Stimulated activated CD4-positive, alpha-beta T cell treated with anti-CD3 and anti-CD28 coated beads, Interleukin-12 subunit alpha, Interleukin-12 subunit beta, amount 100 ng/mL, for 4 hours (primary cell): ENCODE data around the gene CNPY2.
A peak's percentile ranks its signal among the peaks of the same experiment; 100 is the strongest.
"Not testable (repeated sequence)": the region's sequence is repeated elsewhere in the genome, so short reads cannot be mapped to it uniquely, and the experiment has no call there.

Experiments used
- DNase-seq: peaks from one replicate; pipeline ENCODE4 v3.0.0-alpha.2; 2020

The CNPY2 gene

DNA sequence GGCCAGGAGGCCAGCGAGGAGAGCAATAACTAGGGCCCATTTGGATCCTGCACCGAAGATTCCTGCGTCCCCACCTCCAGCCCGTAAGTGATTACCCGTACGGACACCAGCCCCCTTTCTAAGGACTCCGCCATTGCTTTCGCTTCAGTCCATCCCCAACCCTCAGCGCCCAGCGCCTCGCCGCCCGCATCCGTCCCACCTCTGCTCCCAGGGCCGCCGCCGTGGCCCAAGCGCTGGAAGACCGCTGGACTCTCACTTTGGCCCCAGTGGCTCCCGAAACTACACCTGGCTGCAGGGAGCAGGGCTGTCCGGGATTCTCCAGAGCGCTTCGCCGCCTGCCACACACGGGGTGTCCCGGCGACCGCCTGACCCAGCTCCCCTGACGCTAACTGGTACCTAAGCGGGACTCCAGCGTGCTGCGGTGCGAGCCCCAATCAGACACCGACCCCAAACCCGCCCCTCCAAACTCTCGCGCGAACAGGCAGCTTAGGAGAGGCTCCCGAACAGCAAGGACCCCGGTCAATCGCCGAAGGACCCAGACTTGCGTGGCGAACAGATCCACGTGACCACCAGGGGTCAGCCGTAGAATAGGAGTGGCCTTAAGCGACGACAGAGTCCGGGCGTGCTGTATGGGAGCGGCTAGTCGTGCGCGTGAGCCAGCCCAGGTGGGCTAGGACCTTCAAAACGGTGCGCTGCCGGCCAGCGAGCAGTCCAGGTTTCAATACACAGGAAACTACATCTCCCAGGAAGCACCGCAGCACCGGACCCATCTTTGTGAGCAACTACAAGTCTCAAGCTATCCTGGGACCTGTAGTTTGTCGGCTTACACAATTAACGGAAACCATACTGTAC is at the start of gene CNPY2:
TSS of gene CNPY2 (minus strand) at position 367 of the 852 bp plus-strand sequence. CDS start 771 bp downstream, outside the sequence.
- peak; percentile 87 for DNase-seq

DNA sequence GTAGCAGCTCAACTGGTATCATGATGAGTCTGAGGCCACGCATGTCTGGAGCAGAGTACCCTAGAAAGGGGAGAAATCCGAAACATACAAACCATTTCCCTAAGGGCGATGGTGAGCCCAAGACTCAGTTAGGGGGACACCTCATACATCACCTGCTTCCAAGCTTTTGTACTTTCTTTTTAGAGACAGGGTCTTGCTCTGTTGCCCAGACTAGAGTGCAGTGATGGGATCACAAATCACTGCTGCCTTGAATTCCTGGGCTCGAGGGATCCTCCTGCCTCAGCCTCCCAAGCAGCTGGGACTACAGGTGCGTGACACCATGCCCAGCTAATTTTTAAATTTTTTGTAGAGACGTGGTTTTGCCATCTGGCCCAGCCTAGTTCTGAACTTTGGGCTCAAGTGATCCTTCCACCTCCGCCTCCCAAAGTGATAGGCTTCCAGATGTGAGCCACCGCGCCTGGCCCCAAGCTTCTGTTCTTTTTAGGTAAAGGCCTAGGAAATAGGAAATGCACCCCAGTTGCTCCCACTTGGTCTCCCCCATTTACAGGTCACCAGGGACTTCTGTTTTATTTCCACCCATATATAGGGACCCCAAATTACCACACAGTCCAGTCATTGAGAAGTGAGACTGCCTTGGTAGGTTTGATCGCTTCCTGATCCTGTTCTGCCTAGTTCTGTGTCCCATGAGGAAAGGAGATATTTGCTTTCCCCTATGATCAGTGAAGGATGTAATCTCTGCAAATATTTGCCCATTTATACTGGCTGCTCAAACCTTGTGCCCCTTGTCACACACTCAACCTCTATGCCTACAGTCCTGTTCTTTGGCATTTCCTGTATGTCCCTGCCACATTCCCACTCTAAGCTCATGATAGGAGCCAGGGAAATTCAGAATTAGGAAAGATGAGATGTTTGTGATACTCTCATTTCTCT is 46.6 kb upstream of the CNPY2 start, which contains the start of gene APOF:
TSS of gene APOF (minus strand) at position 728 of the 930 bp plus-strand sequence. CDS start at position 616, 112 bp downstream.
- DNase-seq, result no peak

DNA sequence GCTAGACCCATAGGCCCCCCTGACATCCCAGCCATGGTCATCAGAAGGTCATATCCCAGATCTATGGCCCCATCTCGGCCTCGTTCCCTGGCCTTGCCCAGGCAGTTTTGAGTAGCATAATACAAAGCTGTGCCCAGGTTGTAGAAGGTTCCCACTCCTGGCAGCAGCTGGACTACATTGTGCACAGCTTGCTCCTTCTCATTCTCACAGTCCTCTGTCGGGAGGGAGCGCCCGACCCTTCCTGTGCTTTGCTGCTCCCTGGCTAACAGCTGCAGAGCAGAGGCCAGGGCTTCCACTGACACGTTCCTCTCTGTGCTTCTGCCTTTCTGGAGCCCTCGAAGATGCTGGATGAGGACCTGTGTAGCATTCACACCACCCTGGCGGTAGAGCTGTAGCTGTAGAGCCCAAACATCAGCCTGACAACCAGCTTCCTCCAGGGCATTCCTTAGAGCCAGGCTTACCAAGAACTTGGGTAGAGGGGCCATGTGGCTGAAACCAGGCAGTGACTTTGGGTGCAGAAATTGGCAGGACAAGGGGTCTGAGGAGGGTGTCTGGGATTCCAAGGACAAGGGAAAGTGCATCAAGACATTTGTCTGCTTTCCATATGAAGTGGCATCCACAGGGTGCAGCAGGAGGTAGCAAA is 45.8 kb upstream of the CNPY2 start:
- no peak for DNase-seq

DNA sequence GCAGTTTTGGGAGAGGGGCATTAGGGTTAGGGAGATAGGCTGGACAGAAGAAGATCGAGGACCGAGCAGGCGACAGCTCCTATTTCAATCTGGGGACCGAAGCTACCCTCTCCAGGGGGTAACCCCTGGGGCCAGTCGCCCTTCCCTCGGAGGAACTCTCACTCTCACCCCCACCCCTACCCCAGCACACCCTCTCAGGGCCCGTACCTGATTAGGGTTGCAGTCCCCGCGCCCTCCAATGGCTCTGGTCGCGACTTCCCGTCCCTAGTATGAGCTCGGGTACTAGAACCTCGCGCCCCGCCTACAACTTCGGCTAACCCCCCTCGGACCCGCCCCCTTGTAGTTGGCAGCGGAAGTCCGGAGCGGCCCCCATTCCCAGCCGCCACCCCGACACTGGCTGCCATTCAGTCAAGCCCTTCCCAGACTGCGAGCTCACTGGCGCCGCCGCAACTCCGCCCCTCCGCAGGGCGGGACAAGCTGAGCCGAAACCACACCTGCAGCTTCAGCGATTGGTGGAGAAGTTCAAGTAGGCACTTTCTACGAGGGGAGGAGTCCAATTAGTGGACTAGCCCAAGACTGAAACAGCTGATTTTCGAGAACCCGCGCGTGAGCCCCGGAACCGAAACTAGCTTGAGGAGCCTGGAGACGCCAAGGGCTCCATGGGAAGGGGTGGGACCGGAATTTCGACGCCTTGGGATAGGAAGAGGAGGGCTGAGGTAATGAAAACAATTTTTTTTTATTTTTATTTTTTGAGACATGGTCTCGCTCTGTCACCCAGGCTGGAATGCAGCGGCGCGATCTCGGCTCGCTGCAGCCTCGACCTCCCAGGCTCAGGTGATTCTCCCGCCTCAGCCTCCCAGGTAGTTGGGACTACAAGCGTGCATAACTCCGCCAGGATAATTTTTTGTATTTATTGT is 44.3 kb upstream of the CNPY2 start, which contains the start of gene STAT2:
TSS of gene STAT2 (minus strand) at position 257 of the 917 bp plus-strand sequence. CDS start 3,536 bp downstream, outside the sequence.
- peak; percentile 97 for DNase-seq

DNA sequence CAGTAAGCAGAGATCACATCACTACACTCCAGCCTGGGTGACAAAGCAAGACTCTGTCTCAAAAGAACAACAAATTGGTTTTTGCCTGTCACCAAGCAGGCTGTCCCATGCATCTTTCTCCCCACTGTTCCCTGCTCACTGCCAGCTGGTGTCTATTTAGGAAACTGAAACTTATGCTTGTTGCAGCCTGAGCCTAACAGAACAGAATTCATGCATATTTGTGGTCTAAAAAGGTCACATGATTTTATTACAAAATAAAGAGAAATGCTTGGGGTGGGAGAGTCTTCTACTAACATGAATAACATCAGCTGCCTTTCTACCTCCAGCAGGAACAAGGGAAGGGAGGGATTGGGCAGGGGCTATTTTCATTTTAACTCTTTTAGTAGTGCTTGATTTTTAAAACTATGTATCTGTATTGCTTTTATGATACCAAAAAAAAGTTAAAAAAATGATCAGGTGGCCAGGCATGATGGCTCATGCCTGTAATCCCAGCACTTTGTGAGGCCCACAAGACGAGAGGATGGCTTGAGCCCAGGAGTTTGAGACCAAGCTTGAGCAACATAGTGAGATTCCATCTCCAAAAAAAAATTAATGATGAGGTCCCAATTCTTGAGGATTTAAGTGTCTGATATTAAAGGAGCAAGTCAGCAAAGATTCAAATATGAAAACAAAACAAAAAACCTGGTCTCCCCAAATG is 43.2 kb upstream of the CNPY2 start:
- no peak for DNase-seq

DNA sequence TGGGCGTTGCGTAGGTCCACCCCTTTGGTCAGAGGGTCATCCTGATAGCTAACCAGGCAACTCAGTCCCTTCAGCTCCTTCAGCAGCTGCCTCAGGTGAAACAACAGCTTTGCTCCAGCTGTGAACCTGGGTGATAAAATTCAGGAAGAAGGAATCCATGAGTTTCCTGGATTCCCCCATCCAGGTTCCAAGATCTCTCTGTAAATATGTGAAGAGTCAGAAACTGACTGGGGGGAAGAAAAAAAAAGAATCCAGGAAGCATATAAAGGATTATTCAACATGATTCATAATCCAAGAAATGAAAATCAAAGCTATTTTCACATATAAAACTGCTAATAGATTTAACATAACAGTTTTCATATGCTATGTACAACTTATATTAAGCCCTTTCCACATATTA is 35.5 kb upstream of the CNPY2 start:
- DNase-seq, result no peak

DNA sequence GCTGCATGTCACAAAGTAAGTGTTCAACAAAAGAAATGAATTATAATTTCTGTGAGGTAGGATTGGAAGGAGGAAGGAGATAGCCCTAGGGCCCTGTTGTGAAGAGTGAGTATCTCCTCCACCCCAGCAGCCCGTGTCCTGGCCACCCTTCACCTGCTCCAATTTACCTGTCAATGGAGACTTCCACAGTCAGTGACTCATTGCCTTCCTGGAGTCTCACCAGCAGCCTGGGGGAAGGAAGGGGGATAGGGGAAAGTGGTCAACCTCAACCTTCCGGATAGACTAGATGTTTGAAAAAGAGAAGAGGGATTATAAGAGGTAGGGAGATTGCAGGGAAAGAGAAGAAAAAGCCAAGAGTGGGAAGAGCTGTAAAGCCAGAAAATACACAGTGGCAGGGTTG is 34.9 kb upstream of the CNPY2 start:
- no peak for DNase-seq

DNA sequence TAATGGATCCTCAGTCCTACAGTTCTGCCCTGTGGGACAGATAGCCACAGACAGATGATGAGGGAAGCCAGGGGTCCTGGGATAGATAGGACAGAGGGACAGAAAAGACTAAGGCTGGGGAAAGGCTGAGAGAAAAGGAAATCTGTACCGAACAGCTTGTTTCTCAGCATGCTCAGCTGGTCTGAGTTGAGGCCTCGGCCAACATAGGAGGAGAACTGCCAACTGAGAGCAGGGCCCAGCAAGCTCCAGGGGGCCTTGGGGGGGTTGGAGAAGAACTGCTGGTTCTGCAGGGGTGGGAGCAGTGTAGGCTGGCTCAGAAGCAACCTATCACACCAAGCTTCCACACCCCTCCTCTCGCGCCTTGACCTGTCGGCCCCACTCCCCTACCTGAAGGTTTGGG is 33.0 kb upstream of the CNPY2 start:
- DNase-seq, result no peak

DNA sequence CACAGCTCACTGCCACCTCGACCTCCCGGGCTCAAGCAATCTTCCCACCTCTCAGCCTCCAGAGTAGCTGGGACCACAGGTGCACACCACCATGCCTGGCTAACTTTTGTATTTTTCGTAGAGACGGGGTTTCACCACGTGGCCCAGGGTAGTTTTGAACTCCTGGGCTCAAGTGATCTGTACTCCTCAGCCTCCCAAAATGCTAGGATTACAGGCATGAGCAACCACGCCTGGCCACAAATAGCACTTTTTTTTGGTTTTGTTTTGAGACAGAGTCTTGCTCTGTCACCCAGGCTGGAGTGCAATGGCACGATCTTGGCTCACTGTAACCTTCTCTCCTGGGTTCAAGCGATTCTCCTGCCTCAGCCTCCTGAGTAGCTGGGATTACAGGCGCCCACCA is 31.5 kb upstream of the CNPY2 start:
- not testable (repeated sequence) for DNase-seq

DNA sequence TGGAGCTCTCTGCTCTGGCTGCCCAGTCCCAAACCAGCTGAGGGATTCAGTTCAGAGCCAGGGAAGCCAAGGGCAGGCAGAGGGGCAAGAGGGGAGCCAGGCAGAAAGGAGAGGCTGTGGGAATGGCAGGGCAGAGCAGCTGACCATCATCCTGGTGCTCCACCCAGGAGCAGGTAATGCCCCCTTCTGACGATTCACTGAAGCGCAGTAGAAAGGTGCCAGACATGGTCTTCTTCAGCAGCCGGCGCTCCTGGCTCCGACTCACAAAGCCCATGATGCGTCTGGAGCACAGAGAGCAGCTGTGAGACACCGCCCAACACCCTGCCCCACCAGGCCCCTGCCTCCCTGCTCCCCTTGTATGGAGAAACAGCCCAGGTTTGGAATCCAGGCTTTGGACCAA is 30.9 kb upstream of the CNPY2 start:
- DNase-seq, result no peak

DNA sequence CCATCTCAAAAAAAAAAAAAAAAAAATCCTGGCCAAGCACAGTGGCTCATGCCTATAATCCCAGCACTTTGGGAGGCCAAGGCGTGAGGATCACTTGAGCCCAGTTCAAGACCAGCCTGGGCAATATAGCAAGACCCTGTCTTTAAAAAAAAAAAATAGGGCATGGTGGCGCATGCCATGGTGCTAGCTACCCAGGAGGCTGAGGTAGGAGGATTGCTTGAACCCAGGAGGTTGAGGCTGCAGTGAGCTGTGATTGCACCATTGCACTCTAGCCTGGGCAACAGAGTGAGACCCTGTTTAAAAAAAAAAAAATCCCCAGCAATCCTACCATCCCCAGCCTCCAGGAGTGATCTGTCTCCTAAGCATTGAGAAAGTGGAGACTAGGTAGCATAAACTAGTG is 26.5 kb upstream of the CNPY2 start:
- DNase-seq, result not testable (repeated sequence)

DNA sequence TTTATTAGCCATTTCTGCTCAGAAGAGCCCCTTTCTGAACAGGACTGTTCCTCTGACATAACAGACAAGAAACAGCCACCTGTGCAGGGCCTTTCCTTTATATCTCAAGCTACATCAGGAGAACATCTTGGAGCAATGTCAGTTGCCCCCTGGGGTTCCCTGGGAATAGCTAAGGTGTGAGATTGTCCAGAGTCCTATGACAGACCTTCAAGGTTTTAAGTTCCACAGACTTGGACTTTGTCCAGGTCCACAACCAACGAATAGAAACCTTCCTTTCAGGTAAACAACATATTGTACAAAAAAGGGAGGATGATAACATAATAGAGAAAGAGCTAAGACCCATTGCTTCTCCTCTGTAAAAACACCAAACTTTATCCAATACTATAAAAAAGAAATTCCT is 25.8 kb upstream of the CNPY2 start:
- DNase-seq, result no peak

DNA sequence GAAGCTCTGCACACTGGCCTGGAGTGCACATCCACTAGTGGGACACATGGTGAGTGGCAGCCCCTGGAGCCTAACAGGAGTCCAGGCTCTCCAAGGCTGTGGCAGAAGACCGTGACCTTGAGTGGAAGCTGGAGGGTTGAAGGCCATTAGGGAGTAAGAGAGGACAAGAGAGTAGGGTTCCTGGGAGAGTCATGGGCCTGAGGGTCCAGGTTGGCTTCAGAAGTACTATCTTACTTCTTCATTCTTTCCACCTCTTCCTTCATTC is 23.3 kb upstream of the CNPY2 start:
- DNase-seq, result no peak

DNA sequence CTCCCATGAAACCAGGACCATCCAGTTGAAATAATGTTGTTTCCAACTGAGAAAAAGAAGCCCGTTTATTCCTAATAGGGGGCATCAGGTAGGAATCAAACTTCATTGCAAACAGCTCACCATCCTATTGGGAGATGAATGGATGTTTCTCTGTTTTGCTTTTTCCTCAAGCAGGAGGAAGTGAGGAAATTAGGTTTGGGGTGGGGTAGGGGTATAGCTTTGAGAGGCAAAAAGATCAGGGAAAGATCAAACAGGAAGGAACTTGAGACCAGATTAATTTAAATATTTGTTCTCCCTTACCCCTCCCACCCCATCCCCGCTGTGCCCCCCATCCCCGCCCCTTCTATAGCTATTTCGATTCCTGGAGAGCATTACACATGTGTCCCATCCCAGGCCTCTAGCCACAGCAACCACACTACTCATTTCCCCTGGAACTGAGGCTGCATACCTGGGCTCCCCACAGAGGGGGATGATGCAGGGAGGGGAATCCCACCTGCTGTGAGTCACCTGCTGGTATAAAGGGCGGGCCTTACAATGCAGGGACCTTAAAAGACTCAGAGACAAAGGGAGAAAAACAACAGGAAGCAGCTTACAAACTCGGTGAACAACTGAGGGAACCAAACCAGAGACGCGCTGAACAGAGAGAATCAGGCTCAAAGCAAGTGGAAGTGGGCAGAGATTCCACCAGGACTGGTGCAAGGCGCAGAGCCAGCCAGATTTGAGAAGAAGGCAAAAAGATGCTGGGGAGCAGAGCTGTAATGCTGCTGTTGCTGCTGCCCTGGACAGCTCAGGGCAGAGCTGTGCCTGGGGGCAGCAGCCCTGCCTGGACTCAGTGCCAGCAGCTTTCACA is 22.7 kb upstream of the CNPY2 start, which contains the start of gene IL23A:
TSS of gene IL23A (plus strand) at position 577 of the 850 bp plus-strand sequence. CDS start at position 738, 161 bp downstream.
- DNase-seq, result peak; percentile 73

DNA sequence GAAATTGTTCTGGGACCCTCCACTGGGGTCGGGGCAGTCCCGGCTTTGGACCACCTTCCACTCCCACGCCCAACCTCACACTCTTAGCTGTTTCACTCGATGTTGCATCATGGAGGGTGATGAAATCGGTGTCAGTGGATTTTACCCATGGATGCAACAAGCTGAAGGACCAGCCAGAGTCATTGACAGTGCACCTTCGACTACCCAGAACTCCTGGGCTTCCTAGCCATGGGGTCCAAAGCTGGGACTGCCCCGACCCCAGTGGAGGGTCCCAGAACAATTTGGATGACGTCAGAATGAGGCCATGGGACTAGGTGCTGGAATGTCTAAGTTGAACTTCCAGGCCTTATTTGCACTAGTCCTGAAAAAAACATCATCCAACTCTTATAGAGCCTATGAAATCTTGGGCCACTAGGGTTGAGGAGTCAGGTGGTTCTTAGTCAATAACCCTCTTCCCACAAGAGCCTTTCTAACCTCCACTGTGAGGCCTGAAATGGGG is 22.0 kb upstream of the CNPY2 start:
- no peak for DNase-seq

DNA sequence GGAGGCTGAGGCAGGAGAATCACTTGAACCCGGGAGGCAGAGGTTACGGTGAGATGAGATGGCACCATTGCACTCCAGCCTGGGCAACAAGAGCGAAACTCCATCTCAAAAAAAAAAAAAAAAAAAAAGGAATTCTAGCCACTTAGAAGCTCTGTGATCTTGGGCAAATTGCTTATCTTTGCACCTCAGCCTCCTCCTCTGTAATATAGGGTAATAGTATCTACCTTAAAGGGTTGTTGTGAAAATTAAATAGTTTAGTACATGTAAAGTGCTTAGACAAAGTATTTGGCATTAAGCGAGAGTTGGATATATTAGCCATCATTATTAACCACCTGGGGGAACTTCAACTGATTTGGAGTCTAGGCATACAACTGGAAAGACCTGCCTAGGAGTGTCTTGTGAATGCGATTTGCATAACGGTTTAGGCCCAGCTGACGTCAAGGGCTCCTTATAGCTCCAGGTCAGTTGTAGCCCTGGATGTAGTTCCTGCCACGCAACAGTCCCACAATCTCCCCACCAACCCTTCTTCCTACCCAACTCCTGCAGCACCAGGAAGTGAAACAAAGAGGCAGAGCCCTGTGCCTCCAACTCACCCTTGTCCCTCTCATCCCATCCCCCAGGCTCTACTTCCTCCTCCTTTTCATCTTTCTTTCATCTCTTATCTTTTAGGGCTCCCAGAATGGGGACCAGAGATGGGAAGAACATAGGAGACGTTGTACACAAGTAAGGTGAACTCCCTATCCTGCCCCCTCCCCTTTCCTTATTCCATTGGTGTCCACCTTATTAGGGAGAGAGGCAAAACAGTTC is 20.8 kb upstream of the CNPY2 start:
- no peak for DNase-seq

DNA sequence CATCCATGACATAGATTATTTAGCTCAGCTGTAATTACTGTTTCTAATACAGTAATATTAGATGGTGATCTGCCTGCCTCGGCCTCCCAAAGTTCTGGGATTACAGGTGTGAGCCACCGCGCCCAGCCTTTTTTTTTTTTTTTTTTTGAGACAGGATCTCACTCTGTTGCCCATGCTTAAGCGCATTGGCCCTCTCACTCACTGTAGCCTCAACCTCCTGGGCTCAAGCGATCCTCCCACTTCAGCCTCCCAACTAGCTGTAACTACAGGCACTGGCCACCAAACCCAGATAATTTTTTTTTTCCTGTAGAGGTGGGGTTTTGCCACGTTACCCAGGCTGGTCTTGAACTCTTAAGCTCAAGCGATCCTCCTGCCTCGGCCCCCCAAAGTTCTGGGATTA is 19.7 kb upstream of the CNPY2 start:
- DNase-seq, result not testable (repeated sequence)

DNA sequence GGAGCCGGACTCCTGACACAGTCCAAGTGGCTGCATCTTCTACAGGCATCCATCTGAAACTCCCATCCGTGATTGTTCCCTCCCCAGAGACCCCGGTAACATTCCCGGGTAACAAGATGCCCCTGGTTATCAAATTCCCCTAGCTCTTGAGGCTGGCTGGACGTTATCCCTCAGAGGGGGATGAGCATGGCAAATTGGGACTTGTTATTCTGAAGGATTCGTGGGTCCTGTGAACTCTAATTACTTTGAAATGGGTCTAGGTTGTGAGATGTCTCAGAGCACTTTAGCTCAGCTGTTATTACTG is 18.7 kb upstream of the CNPY2 start:
- no peak for DNase-seq
